Endometrial microvascular endothelial cells (primary cell): ENCODE data around the gene ELAVL1. TPM values are rescaled to one million over a fixed set of nuclear protein-coding genes. Genes with fewer than 3 reads are reported as not detected.
"Not testable (repeated sequence)": the region's sequence is repeated elsewhere in the genome, so short reads cannot be mapped to it uniquely, and the experiment has no call there.

Experiments
- in situ Hi-C: cut with HindIII; loops from 2 replicates; pipeline ENCODE4 v1.10.0; 2017; ENCODE audit warnings: low sequenced_read_pairs, low pct_unique_long_range_greater_than_20kb; ENCODE audit errors: inconsistent ontology term
- total RNA-seq: library from RNA; depleted of rRNA; stranded (reverse); fragments of >200 nt; gene quantifications from one replicate; pipeline ENCODE4 v1.2.3, GENCODE V29; 2015; ENCODE audit errors: inconsistent ontology term

Gene ELAVL1
- total RNA-seq, 1 donor from 2014 or later = 68.0 TPM

DNA sequence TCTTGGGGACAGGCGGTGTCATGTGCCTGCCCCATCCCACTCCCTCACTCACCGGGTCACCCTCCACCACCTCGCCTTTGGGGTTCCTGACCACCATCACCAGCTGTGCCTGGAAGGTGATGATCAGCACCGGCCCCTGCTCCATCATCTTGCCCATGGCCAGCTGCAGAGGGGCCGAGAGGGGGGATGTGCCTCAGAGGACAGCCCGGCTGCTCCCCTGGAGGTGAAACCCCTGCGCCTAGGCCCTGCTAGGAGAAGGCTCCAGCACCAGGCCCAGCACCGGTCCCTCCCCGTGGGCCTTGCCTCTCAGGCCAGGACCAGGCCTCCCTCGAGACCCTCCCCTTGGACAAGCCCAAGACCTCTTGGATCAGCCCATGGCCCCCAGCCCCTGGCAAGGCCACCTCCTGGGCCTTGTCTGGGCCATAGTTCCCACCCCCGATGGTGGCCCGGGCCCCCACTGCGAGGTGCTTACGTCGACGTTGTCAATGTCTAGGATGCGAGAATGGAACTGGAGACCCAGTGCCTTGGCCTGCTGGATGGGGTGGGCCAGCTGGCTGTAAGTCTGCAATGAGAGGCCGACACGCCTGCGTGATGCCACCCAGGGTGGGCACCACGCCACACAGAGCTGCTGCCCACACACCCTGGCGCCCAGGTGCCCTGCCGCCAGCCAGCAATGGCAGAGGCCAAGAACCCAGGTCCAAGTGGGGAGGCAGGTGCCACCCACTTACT is 77.7 kb downstream of the ELAVL1 start:
- in situ Hi-C loops = no loop called here

GRCh38 chr19:7926727-7927604 is 78.5 kb downstream of the ELAVL1 start:
- in situ Hi-C loops = no loop called here

DNA sequence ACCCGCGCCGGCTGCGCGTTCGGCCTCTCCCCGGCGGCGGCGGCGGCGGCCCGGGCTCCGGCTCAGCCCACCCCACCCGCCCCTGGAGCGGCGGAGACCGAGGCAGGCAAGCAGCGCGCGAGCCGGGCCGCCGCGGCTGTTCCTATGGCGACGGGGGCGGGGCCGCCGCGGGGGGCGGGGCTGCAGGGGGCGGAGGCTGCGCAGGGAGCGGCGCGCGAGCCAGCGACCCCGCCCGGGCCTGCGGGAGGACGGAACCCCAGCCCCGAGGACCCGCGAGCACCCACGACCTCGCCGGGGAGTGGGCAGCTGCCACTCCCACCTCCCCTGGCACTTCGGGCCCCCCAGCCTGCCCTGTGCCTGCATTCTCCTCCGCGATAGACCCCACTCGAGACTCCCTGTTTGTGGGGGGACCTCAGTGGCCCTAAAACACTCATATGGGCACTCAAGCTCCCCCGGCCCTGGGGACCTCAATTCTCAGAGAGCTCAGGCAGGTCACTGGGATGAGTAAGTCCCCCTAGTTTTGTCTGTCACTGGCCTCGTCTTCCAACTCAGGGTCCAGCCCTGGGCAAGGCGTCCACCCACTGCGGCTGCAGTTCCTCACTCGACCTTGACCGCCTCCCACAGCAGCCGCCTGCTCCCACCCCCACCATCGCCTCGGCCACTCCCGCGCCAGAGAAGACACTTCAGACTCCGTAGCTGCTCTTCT is 79.3 kb downstream of the ELAVL1 start, which contains the start of gene CTXN1:
Gene CTXN1, minus strand, starts transcription at position 115 of the 706 bp plus-strand sequence. CDS start 597 bp downstream, outside the sequence.
- in situ Hi-C loops = no loop called here

GRCh38 chr19:7925171-7925851 is 80.1 kb downstream of the ELAVL1 start:
- in situ Hi-C loops = no loop called here

DNA sequence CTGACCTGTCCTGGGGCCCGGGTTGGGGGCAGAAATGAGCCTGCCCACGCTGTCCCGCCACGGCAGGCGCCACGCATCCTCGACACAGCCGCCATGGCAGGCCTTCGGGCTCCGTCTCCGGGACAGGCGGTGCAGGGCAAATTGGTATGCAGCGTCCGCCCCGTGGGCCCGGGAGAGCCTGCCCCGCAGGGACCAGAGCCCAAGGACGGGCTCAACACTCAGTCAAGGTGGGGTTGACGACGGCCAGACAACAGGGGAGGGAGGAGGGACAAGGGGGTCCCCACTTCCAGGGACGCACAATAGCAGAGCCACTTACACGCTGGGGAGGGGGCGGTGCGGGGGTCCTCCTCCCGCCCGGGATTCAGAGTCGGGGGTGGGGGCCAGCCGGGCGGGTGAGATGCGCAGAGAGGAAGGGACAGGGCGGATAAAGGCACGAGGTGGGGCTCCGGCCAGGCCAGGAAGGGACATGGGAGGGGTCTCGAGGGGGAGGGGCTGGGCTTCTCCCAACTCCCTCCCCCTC is 80.7 kb downstream of the ELAVL1 start:
- in situ Hi-C loops = no loop called here

GRCh38 chr19:7924241-7924640 is 81.2 kb downstream of the ELAVL1 start:
- in situ Hi-C loops = no loop called here

GRCh38 chr19:7923295-7924191 is 81.9 kb downstream of the ELAVL1 start:
- in situ Hi-C loops = no loop called here

DNA sequence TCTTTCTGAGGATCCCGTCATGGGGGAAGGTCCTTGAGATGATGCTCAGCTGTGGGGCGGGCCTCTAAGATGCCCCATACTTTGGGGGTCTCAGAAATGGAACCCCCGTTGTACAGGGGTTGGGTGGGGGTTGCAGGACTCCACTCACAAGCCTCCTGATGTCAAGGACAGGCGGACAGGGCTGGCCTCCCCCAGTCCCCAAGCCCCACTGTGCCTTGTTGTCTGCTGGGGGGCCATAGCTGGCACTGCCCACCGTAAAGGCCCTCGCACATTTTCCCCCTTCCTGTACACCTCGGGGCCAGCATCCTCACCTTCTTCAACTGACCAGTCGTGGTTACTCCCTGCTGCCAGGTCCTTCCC is 82.6 kb downstream of the ELAVL1 start:
- in situ Hi-C loops = no loop called here

DNA sequence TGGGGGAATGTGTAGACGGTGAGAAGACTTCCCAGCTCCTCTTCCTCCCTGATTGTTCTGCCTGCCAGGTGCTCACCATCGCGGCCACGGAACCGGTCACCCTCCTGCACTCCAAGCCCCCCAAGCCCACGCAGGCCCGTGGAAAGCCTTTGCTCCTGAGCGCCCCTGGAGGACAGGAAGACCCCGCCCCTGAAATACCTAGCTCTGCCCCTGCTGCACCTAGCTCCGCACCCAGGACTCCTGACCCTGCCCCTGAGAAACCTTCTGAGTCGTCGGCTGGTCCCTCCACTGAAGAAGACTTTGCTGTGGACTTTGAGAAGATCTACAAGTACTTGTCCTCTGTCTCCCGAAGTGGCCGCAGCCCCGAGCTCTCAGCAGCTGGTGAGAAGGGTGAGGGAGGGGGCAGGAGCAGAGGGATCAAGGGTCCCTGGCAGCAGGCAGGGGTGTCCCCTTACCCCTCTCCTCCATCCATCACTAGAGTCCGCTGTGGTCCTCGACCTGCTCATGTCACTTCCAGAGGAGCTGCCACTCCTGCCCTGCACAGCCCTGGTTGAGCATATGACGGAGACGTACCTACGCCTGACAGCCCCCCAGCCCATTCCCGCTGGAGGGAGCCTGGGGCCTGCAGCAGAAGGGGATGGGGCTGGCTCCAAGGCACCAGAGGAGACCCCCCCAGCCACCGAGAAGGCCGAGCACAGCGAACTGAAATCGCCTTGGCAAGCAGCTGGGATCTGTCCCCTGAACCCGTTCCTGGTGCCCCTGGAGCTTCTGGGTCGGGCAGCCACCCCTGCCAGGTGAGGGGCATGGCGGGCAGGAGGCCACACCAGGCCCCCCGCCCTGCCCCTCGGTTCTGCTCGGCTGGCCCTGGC is 83.2 kb downstream of the ELAVL1 start:
- in situ Hi-C loops = no loop called here

GRCh38 chr19:7921302-7921966 is 84.0 kb downstream of the ELAVL1 start:
- in situ Hi-C loops = no loop called here

- in situ Hi-C loops = no loop called here
Measured at GRCh38 chr19:7920519-7921301, 84.7 kb downstream of the ELAVL1 start.

GRCh38 chr19:7919610-7920518 is 85.6 kb downstream of the ELAVL1 start, which contains the start of gene SNAPC2:
TSS of gene SNAPC2 (plus strand) at chr19:7920338. CDS start at chr19:7920367, 29 bp downstream.
- in situ Hi-C loops = no loop called here

GRCh38 chr19:7918615-7919421 is 86.6 kb downstream of the ELAVL1 start:
- in situ Hi-C loops = no loop called here

GRCh38 chr19:7918062-7918614 is 87.3 kb downstream of the ELAVL1 start:
- in situ Hi-C loops = not testable (repeated sequence)
